HCT116 (cell line): ENCODE results near the gene SYN1.

Source experiments
- TF ChIP-seq, protein P1 (sequence below), 3 experiments: fragments of 200-600 bp in 1 of 3; sonication (generic) in 1 of 3; IDR thresholded peaks in 2 of 3; conservative IDR thresholded peaks in 1 of 3; 2 replicates each; pipeline ENCODE4 v1.5.1; 2012 to 2017; ENCODE audit warnings: low read depth in 2 of 3, low read length in 2 of 3, antibody characterized with exemption in 1 of 3, borderline replicate concordance in 1 of 3, control low read depth in 1 of 3, mild to moderate bottlenecking in 1 of 3, mixed read lengths in 1 of 3, mixed run types in 1 of 3, moderate library complexity in 1 of 3; ENCODE audit not compliant: insufficient read depth in 1 of 3
- TF ChIP-seq, protein P2 (sequence below): IDR thresholded peaks from 2 replicates; pipeline ENCODE4 v1.6.1; 2012

DNA sequence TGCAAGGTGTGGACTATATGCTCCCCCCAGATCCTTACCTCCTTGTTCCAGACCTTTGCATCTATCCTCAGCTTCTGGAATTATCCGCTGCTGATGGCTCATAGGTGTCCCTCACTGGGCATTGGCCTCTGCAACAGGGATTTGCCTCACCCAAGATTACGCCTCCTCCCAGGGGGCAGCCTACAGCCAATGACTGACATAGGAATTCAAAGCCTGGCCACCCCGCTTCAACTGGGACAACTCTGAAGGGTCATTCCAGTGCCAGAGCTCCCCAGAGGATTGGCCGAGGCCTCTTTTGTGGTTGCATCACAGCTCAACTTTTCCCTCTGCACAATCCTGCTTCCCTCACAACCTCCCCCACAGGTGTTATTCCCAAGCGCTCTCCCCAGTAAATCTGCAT lies 5.0 kb downstream of the SYN1 start:
- TF ChIP-seq, protein P1, sequence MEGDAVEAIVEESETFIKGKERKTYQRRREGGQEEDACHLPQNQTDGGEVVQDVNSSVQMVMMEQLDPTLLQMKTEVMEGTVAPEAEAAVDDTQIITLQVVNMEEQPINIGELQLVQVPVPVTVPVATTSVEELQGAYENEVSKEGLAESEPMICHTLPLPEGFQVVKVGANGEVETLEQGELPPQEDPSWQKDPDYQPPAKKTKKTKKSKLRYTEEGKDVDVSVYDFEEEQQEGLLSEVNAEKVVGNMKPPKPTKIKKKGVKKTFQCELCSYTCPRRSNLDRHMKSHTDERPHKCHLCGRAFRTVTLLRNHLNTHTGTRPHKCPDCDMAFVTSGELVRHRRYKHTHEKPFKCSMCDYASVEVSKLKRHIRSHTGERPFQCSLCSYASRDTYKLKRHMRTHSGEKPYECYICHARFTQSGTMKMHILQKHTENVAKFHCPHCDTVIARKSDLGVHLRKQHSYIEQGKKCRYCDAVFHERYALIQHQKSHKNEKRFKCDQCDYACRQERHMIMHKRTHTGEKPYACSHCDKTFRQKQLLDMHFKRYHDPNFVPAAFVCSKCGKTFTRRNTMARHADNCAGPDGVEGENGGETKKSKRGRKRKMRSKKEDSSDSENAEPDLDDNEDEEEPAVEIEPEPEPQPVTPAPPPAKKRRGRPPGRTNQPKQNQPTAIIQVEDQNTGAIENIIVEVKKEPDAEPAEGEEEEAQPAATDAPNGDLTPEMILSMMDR (IDR thresholded peaks at IDR 0.05 in 2 of 3, conservative IDR thresholded peaks at IDR 0.05 in 1 of 3; ENCODE audit: borderline replicate concordance in 1 of 3, insufficient read depth in 1 of 3, low read depth in 2 of 3, low read length in 2 of 3), result no peak
- TF ChIP-seq, protein P2, sequence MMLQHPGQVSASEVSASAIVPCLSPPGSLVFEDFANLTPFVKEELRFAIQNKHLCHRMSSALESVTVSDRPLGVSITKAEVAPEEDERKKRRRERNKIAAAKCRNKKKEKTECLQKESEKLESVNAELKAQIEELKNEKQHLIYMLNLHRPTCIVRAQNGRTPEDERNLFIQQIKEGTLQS, result no peak
